Loucy (cell line): ENCODE data around the gene GARIN5B.

Source experiments
- EZH2phosphoT487 ChIP-seq: fragments of 200-600 bp; IDR thresholded peaks from 2 replicates; pipeline ENCODE4 v1.6.1; 2018; ENCODE audit warnings: antibody characterized with exemption, mild to moderate bottlenecking, moderate library complexity, borderline replicate concordance
- TF ChIP-seq, protein P1 (sequence below): fragments of 200-600 bp; sonication (generic); conservative IDR thresholded peaks from 2 replicates; pipeline ENCODE4 v1.5.1; 2014; ENCODE audit warnings: mild to moderate bottlenecking, antibody characterized with exemption, low read length

DNA sequence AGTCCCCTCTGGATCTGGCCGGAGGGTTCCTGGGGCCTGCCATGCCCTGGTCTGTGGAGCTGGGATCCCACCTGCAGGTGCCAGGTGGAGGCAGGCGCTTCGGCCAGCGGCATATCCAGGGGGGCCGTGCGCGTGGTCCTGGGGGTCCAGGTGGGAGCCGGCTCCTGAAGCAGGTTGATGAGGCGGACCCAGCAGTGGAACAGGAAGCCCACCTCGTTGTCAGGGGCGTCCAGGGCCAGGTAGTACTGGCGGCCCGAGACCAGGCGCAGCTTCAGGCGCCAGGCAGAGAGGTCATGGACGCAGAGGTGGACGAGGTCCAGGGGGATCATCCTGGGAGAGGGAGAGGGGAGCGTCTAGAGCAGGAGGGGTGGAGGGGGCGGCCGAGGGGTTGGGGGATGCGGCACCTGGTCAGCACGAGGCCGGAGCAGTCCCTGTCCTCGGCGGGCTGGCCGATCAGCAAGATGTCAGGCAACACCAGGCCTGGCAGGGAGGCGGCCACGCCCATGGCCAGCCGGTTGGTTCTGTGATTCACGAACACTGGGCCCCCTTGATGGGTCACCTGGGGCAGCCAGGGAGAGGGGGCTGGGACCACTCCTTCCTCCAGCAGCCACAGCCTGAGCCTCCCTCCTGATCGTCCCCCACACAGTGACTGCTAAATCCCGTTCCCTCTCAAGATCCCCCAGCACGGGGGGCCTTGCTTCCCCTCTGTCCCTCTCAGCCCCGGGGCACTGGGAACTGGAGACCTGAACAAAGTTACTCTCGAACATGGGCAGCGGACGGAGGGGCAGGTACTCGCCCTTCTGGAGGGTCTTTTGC lies 678 bp downstream of the GARIN5B start:
- TF ChIP-seq, protein P1, sequence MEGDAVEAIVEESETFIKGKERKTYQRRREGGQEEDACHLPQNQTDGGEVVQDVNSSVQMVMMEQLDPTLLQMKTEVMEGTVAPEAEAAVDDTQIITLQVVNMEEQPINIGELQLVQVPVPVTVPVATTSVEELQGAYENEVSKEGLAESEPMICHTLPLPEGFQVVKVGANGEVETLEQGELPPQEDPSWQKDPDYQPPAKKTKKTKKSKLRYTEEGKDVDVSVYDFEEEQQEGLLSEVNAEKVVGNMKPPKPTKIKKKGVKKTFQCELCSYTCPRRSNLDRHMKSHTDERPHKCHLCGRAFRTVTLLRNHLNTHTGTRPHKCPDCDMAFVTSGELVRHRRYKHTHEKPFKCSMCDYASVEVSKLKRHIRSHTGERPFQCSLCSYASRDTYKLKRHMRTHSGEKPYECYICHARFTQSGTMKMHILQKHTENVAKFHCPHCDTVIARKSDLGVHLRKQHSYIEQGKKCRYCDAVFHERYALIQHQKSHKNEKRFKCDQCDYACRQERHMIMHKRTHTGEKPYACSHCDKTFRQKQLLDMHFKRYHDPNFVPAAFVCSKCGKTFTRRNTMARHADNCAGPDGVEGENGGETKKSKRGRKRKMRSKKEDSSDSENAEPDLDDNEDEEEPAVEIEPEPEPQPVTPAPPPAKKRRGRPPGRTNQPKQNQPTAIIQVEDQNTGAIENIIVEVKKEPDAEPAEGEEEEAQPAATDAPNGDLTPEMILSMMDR, result no peak
- TF ChIP-seq EZH2phosphoT487, result no peak
